RPMI8226 (cell line): ENCODE data around the gene IQCH.

ENCODE experiments used
- DNase-seq: peaks from one replicate; pipeline ENCODE4 v3.0.0-alpha.2; 2015

The IQCH gene

DNA sequence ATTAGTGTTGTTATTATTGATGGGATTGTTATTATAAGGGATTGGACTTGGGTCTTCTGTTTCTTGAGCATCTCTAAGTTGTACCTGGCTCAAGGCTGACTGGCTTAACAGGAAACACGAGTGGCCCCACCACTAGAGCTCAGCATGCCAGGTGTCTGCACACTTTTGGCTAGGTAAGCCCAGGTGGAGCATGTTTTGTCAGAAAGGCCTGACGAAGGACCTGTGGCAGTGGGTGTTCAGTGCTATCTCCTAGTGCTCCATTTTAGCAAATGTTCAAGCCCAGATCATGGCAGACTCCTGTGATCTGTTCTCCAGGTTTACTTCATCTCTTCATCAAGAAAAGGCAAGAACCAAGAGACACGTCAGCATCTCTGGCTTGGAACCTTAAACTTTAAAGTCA lies 291.3 kb downstream of the IQCH start:
- no peak for DNase-seq

DNA sequence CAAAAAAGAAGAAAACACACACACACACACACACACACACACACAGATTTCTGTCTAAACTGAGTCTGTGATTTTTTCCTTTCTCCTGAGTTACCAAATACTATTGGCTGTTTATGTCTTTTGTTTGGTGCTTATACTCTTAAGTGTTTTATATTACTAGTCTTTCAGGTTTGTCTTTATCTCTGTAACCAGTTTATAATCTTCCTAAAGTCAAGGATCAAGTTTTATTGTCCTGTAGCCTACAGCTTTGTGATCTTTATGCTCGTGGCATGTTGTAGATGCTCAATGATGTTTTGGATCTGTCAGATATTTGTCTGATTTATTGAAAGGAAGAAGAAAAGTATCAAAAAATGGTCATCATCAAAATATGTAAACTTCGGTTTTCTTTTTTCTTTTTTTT lies 292.5 kb downstream of the IQCH start:
- DNase-seq, result no peak

DNA sequence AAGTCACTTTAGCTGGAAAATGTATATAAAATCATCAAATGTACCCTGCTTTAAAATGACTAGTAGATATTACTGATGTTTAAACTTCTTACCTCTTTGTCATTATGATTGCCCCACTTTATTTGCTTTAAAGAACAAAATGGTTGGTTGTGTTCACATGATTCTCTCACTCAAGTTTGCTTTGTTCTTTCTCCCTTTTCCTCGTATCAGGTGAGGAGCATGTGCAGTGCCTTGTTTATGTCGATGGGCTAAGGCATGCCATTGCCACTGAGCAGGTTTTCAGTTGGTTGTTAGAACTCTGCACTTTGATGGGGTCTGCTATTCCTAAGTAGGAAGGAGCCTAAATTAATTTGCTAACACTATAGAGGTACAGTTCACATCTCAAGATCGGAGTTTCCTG lies 293.2 kb downstream of the IQCH start:
- no peak for DNase-seq

DNA sequence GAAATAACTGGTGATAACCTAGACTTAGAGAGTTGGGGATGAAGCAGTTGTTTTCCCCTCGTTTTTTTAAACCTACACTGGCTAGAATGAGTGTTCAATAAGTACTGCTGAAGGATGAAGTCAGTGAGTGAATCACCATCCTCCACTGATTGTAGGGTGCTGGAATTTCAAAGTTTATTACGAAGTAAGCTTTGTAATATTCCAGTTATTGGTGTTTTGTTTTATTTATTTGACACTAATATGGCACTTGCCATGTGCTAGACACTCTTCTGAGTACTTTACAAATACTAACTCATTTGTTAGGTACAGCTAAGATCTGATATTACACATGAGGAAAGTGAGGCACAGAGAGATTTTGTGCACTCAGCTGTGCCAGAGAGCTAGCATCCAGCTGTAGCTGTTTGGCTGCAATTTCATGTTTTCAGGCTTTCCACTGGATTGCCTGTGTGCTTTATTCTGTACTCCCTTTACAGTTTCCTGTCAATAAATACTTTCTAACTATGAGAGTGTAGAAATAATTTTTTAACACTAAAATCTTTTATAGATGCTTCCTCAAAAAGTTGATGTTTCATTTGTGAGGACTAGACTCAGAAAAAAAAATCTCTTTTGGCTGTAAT lies 293.8 kb downstream of the IQCH start:
- no peak for DNase-seq

DNA sequence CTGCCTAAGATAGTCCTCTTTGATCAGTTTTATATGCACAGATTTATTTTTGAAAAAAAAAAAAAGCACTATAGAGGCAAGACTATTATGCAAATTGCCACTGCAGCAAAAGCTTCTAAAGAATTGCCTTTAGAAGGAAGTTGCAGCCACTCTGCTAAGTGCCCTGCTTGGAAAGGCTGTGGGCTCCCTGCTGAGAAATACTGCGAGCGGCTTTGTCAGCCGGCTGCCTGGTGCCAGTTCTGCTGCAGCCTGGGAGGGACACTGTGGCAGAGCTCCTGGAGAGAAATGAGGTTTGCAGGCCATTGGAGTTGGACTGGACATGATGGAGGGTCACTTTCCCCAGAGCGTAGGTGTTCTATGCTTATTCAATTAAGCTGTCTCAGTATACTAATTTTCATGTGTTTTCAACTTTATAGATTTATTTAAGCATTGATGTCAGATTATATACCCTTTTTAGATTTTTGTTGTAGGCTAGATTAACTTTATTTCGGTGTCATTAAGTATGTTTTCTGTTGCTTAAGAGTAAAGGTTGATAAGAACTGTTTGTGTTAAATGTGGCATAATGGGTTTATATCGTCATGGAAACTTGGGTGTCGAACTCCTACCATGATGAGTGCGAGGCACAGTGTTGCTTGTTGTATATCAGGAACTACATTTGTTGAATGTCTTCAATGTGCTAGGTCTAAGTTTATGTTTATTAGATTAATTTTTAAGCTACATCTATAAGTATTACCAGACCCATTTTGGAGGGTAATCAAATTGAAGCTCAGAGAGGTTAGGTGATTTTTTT lies 294.5 kb downstream of the IQCH start:
- DNase-seq, result no peak

DNA sequence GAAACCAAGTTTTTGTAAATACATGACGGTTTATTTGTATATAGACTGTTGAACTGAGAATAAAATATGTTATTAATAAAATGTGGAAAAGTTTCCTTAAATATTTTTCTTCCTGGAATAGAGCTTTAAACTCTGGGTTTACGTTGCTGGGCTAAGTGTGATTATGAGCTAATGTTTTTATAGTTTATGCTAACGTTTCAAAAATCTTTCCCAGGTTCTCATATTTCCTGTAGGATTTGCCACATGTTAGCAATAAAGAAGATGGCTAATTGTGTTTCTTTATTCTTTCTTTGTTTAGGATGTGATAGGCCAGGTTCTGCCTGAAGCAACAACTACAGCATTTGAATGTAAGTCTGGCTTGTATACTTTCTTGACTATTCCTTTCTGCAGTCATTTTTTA lies 295.1 kb downstream of the IQCH start:
- DNase-seq, result no peak

DNA sequence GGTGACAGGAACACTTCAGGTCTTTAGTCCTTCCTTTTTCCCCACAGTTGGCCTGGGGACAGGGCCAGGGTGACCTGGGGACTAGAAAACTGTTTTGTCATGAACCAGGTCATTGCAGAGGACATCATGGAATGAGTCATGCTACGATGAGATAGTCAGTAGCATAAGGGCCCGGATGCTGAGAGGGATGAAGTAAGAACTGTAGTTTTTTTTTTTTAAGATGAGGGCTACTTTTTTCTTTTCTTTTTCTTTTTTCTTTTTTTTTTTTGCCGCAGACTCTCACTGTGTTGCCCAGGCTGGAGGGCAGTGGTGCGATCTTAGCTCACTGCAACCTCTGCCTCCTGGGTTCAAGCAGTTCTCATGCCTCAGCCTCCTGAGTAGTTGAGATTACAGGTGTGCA lies 295.9 kb downstream of the IQCH start:
- DNase-seq, result no peak

DNA sequence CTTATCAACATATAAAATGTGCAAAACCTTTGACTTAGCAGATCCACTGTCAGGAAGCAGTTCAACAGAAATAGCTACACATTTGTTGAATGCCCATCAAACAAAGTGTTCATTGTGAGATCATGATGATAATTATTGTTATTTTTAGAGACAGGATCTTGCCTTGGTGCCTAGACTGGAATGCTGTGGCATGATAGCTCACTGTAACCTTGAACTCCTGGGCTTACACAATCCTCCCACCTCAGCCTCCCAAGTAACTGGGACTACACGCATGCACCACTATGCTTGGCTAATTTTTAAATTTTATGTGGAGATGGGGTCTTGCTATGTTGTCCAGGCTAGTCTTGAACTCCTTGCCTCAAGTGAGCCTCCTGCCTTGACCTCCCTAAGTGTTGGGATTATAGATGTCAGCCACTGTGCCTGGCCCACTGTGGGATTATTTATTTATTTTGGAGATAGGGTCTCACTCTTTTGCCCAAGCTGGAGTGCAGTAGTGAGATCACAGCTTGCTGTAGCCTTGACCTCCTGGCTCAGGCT lies 296.7 kb downstream of the IQCH start:
- DNase-seq, result no peak
